ENCODE data around the gene JAKMIP1.

JAKMIP1 gene

GRCh38 chr4:6086846-6087245 is 113.5 kb downstream of the JAKMIP1 start:
- no peak for DNase-seq

DNA sequence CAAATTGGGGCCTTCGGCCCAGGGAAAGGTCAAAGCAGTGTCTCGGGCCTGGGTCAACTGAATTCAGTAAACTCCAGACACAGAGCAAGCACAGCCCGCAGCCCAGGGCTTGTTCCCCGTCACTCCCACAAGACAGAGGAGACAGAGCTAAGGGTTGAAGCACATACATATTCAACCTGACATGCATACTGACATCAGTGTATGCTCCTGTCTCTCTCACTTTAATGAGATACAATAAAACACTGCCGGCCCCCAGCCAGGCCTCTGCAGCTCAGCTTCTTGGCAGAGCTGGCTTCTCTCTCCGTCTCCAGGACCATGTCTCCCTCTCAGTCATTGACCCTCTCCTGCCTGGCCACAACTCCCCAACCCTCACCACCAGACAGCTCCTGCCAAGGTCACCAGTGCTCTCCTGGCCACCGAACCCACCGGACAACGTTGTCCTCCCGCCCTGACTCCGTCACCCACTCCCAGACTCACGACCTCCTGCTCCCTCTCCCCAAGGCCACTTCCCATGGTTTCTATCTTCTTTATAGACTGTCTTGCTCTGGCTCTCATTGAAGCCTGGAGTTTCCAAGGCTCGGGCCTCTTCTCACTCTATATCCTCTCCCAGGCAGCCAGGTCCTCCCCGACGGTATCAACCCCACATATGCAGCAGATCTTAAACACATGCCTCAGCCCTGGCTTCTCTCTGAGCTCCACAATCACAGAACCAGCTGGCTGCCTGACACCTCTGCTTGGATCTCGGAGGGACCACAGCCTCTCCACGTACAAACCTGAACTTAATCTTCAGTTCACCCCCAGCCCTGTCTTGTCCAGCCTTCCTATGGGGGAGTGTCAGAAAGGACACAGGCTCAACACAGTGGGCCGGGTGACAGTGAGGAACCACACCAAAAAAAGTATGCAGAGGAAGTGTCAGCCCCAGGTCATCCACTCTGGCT is 114.4 kb downstream of the JAKMIP1 start:
- DNase-seq, result no peak

DNA sequence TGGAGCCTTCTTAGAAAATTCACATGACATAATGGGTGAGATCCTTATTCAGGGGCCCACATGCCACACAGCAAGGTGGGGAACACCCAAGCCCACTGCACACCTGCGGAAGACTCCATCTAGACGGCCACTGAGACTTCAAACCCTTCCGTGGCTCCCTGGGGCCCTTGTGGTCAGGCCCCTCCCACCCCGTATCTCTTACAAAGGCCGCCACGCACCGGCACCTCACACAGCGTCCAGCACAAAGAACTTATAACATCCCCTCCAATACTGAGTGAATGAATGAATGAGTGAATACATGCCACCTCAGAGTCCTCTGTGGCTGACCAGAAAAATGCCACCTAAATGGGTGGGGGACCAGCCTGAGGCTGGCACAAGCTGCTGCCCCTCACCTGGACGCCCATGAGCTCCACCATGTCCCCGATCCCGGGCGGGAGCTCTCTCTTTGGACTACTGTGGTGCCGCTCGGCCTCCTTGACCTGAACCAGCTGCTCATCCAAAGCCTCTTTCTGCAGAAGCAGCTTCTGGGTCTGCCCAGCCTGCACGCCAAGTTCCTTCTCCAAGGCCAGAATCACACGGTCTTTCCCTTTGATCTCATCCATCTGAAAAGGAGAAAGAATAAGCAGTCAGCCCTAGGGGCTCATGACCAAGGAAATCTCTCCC is 115.2 kb downstream of the JAKMIP1 start:
- no peak for DNase-seq

DNA sequence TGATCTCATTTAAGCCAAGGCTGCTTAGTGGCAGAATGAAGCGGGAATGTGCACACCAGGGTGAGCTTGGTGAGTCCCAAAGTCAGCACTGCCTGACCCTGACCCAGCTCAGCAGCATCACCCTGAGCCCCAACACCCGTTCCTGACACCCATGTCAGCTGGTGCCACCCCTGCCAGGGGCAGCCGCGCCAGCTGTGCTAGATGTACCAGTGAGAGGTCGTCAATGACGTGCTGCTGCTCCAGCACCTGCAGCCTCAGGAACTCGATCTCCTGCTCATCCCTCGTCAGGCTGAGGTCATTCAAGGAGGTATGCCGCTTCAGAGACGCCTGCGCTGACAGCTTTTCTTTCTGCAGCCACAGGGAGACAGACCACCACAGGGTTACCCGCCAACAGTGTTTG is 120.4 kb downstream of the JAKMIP1 start:
- no peak for DNase-seq

GRCh38 chr4:6078560-6078959 is 121.8 kb downstream of the JAKMIP1 start:
- DNase-seq, result no peak

DNA sequence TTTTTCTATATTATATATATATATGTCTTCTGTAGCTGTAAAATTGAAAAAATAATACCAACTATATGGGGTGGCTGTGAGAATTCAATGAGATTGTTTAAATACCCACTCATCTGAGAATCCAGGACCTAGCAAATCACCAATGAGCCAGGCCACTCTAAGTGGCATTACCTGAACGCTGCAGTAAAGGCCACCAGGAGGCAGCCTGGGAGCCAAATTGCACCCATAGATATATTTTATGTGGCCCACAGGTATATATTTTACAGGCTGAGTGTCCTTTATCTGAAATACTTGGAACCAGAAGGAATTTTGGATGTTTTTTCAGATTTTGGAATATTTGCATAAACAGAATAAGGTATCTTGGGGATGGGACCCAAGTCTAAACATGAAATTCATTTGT is 124.0 kb downstream of the JAKMIP1 start:
- no peak for DNase-seq

DNA sequence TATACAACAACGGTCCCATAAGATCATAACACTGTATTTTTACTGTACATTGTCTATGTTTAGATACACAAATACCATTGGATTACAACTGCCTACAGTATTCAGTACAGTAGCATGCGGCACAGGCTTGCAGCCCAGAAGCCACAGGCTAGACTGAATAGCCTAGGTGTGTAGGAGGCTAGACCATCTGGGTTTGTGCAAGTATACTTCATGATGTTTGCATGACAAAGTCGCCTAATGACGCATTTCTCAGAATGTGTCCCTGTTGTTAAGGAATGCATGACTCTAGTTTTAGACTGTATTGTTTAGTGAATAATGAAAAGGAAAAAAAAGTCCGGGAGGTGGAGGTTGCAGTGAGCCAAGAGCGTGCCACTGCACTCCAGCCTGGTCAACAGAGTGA is 125.6 kb downstream of the JAKMIP1 start:
- no peak for DNase-seq

GRCh38 chr4:6071959-6072720 is 128.2 kb downstream of the JAKMIP1 start:
- peak; percentile 65 for DNase-seq

DNA sequence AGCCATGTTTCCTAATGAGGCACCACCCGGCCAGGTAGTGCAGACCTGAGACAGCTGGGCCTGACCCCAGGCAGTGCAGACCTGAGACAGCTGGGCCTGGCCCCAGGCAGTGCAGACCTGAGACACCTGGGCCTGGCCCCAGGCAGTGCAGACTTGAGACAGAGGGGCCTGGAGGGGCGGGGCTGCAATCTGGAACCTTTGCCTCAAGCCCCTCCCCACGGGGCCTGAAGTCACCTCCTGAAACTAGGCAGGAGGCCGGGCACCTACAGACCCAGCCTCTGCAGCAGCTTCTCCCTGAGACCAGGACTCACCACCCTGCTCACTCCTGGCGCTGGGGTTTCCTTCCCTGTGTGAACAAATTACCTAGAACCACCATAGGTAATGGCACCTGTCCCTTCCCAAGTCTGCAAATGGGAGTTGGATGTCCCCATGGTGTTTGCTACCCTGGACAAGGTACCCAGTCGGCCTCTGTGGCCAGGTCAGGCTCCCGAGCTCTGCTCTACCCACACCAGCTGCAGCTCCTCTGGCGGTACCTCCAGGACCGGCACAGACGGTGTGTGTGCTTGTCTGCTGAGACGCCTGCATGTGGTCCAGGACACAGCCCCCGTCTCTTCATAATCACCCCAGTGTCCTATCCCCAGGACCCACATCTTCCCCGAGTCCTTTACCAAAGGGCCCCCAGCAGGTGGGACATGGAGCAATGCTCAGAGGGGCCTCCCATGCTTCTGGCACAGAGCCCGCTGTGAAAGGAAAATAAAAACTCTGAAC is 129.0 kb downstream of the JAKMIP1 start:
- no peak for DNase-seq

GRCh38 chr4:6069845-6070709 is 130.3 kb downstream of the JAKMIP1 start:
- no peak for DNase-seq

DNA sequence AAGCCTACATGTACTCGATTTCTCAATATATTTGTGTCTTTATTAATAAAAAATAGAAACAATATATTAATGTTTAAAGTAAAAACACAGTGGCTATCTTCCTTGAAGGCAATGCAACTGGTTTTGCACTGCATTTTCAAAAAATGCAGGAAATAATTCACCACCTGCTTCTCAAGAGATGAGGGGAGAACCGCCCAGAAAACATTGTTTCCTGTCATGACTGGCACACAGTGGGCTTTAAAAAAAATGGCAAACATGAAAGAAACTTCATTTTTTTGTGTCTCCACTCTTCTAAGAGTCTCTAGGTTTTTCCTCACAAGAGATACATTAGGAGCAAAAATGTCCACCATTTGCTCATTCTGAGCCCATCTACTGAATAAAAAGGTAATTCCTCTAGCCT is 131.4 kb downstream of the JAKMIP1 start:
- DNase-seq, result no peak

DNA sequence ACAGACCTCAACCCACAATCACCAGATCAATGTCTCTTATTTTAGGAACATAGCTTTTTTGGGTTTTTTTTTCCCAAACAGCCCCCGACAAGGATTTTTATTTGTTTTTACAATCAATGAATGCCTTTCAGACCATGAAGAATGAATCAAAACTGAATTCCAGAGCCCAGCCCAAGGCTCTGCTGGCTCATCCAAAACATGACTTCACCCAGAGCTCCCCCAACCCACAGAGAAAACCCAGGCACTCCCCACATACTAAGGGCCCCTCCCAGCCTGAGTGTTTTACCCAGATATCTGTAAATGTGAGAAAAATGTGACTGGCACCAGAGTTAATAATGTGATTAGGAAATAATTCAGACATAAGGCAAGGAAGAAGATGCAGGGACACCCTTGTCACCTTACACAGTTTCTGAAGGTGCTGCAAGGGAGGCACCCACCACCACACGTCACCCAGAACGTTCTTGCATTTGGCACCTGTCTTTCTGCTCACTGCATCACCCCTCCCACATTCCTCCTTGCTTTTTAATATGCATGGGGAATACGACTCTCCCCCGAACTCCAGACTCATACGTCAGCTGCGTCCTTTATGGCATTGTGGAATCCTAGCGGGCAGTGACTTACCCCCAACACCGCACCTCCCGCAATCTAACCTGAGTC is 134.3 kb downstream of the JAKMIP1 start:
- no peak for DNase-seq

- no peak for DNase-seq
These were observed 135.2 kb downstream of the JAKMIP1 start for GRCh38 chr4:6065166-6065565.

- no peak for DNase-seq
These were observed 136.0 kb downstream of the JAKMIP1 start for GRCh38 chr4:6064383-6064782.

DNA sequence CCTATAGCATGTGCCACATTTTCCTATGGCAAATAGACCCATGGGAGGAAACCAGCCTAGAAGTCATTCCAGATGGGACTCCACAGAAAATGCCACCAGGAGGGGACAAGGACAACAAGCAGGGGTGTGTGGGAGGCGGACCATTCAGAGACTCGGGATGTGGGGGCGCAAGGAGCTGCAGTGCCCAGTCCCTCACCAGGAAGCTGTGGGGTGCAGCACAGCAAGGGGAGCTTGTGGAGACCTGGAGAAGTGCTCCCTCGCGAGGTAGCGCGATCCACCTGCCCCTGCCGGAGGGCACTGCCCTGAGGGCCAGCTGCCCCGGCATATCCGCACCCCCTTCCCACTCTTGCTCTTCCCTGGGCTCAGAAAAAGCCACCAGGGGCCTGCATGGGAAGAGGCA is 136.7 kb downstream of the JAKMIP1 start:
- no peak for DNase-seq

DNA sequence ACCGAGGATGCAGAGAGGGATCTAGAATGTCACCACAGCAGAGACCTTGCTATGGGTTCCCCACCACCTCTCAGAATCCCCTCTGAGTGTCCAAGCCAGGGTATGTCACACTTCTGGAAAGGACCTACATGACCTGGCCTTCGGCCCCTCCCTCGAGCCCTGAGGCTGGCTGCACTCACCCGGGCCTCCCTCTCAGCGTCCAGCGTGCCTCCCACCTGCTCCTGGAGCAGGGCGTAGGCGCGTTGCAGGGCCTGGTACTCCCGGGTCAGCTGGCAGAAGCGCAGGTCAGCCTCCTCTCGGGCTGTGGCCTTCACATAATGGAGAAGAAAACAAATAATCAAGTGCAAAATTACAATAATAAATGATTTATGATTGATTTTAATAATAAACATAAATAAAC is 138.2 kb downstream of the JAKMIP1 start:
- no peak for DNase-seq

DNA sequence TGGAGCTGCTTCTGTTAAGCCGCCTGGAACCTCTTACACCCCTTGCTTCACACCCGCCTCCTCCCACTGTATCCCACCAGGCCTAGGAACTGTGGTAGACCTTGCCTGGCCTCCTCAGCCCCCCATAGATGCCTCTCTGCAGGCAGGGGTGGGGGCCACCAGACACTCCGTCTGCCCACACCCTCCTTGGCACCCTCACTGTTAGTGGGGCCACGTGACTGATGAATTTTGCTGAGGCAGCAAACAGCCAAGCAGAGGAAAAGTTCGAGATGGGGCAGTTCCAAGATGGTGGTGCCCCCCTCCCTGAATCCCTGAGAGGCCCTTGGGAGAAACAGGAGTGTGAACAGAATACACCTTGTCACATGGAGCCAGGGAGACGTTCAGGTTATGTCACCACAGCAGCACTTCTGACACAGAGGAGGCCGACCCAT is 141.0 kb downstream of the JAKMIP1 start:
- no peak for DNase-seq

- no peak for DNase-seq
These were observed 141.6 kb downstream of the JAKMIP1 start for GRCh38 chr4:6058531-6059374.

- no peak for DNase-seq
These were observed 143.2 kb downstream of the JAKMIP1 start for GRCh38 chr4:6056976-6057766.

Data from COR-L47 (cell line).